SK-N-MC (cell line): ENCODE data around the gene FANCC.

ENCODE experiments used
- DNase-seq: peaks from one replicate; pipeline ENCODE4 v3.0.0-alpha.2; 2011; ENCODE audit warnings: low read depth, low spot score
- H3K27ac ChIP-seq: fragments of 200-600 bp; sonication (generic); 2 replicates; pipeline ENCODE4 v1.5.1; 2016; ENCODE audit warnings: mixed run types
- H3K36me3 ChIP-seq: fragments of 200-600 bp; sonication (generic); 2 replicates; pipeline ENCODE4 v1.6.1; 2017; ENCODE audit warnings: antibody characterized with exemption, low read length, mixed read lengths; ENCODE audit not compliant: insufficient read depth
- H3K4me3 ChIP-seq: fragments of 200-600 bp; sonication (generic); 2 replicates; pipeline ENCODE4 v1.5.1; 2016
- H3K9ac ChIP-seq: fragments of 200-600 bp; sonication (generic); 2 replicates; pipeline ENCODE4 v1.8.0; 2017; ENCODE audit warnings: mixed run types, mixed read lengths; ENCODE audit not compliant: insufficient read length
- H3K9me3 ChIP-seq: fragments of 200-600 bp; sonication (generic); 2 replicates; pipeline ENCODE4 v1.6.1; 2017; ENCODE audit warnings: low read depth, mild to moderate bottlenecking, antibody characterized with exemption, low read length, moderate library complexity, mixed read lengths
- EZH2 ChIP-seq: fragments of 200-600 bp; sonication (generic); IDR thresholded peaks from one replicate; pipeline ENCODE4 v1.6.1; 2017; ENCODE audit warnings: antibody characterized with exemption
- FOXP2 ChIP-seq: optimal IDR thresholded peaks from 2 replicates; pipeline ENCODE3; 2011; ENCODE audit warnings: mild to moderate bottlenecking, moderate library complexity; ENCODE audit not compliant: insufficient read depth; ENCODE audit errors: extremely low read length, control extremely low read depth
- POLR2AphosphoS5 ChIP-seq: IDR thresholded peaks from 2 replicates; pipeline ENCODE4 v1.6.1; 2012; ENCODE audit warnings: mild to moderate bottlenecking, low read depth, low read length, borderline replicate concordance

FANCC gene

DNA sequence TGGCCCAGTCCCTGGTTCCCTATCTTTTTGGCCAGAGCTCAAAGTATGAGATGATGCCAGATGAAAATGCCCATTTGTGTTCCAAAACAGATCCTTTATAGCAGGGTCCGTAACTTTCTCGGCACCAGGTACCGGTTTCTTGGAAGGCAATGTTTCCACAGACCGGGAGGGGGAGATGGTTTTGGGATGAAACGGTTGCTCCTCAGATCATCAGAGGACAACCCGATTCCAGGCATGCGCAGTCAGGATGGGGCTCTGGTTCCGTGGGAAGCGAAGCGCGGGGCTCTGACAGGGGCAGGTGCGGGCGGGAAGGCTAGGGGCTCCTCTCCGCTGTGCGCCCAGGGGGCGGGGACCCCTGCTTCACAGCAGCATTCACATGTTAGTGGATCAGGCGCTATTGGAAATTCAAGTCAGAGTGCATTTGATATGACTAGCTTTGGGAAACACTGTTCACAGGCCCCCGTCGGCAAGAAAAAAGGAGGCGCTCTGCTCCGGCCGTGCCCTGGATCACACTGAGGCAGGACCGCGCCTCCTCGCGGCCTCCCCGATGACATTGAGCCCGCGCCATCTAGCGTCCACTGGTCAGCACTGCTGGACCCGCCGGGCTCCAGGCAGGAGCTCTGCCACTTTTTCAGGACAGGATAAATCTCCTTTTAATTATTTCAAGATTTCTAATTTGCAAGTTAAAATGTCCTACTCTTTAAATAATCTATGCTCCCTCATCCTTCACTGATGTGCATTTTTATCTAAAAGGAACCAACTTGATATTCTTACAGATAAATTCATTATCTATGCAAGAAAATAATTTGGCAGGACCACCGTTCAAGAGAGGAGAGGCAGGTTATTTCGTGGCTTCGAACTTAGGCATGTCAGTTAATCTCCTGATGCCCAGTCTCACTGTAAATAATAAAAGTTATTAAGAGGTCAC is 190.0 kb downstream of the FANCC start:
- no peak for DNase-seq
- H3K36me3 ChIP-seq: no peaks in the 10 kb centered on the region
- TF ChIP-seq EZH2 (no peak), FOXP2 (no peak), POLR2AphosphoS5 (no peak)
- no peak overlapping the region for H3K27ac ChIP-seq
- no peak overlapping the region for H3K9ac ChIP-seq
- H3K4me3 ChIP-seq: no peak overlapping the region
- H3K9me3 ChIP-seq: no peaks in the 10 kb centered on the region

DNA sequence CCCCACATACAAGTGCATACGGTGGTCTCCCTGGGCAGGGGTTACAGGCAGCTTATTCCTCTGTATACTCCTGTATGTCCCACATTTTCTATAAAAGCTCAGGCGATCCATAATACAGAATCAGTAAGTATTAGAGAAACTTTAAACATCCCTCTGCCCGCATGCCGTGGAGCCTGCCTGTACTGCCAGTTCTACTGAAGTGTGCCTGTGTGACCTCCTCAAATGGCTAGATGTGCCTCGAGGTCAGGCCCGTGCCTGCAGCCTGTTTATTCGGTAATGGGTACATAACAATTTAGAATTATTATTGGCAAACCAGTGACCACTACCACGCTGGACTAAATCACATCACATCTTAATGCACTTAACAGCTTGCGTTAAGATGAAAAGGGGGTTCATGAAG is 190.8 kb downstream of the FANCC start:
- no peak overlapping the region for H3K27ac ChIP-seq
- no peaks in the 10 kb centered on the region for H3K9me3 ChIP-seq
- TF ChIP-seq EZH2 (no peak), POLR2AphosphoS5 (no peak), FOXP2 (no peak)
- H3K4me3 ChIP-seq: no peak overlapping the region
- no peaks in the 10 kb centered on the region for H3K36me3 ChIP-seq
- DNase-seq: no peak
- H3K9ac ChIP-seq: no peak overlapping the region

GRCh38 chr9:95125652-95126051 is 191.9 kb downstream of the FANCC start:
- Histone ChIP-seq H3K9me3 (no peaks in the 10 kb centered on the region), H3K9ac (no peak overlapping the region), H3K4me3 (no peak overlapping the region), H3K36me3 (no peaks in the 10 kb centered on the region), H3K27ac (no peak overlapping the region)
- DNase-seq: no peak
- TF ChIP-seq FOXP2: no peak
- TF ChIP-seq POLR2AphosphoS5: no peak
- TF ChIP-seq EZH2: no peak

DNA sequence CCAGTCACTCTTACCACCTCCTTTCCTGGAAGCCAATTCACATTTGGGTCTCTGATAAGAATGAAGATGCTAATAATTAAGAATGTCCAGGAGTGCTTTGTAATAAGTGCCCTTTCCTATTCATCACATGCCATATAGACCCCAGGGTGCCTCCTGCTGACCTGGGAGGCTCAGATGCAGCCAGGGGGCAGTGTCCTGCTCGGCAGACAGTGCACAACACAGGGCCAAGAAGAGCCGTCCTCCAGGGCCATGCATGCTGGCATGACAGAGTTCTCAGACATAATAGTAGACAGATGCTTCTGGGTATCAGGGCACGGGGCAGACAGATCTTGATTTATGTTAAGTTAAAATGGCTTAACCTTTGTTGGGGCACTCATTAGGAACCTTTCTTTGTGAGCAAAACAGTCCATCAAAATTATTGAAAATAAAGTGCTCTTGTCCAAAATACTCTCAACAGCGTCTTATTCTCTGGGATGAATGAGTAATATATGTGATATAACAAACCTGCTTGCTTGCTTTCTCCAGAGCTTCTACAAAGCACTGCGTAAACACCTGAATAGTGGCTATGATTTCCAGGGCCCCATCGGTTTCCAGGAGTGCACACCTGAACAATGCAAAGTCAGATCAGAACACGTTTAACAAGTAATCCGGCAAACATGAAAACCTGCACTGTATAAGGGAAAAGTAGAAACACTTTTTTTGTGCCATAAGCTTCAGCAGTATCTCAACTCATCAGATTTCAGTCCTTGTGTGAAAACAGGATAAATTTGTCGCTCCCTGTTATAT is 192.7 kb downstream of the FANCC start:
- H3K36me3 ChIP-seq: no peaks in the 10 kb centered on the region
- no peak for DNase-seq
- TF ChIP-seq EZH2: no peak
- no peak for TF ChIP-seq FOXP2
- no peak for TF ChIP-seq POLR2AphosphoS5
- no peak overlapping the region for H3K4me3 ChIP-seq
- H3K9ac ChIP-seq: no peak overlapping the region
- no peak overlapping the region for H3K27ac ChIP-seq
- no peaks in the 10 kb centered on the region for H3K9me3 ChIP-seq

GRCh38 chr9:95120781-95121370 is 196.6 kb downstream of the FANCC start:
- Histone ChIP-seq H3K27ac (no peak overlapping the region), H3K9ac (no peak overlapping the region), H3K4me3 (no peak overlapping the region), H3K9me3 (no peaks in the 10 kb centered on the region), H3K36me3 (no peaks in the 10 kb centered on the region)
- TF ChIP-seq POLR2AphosphoS5: no peak
- TF ChIP-seq EZH2: no peak
- no peak for TF ChIP-seq FOXP2
- no peak for DNase-seq

- Histone ChIP-seq H3K9me3 (no peaks in the 10 kb centered on the region), H3K27ac (no peak overlapping the region), H3K36me3 (no peaks in the 10 kb centered on the region), H3K9ac (no peak overlapping the region), H3K4me3 (no peak overlapping the region)
- no peak for DNase-seq
- TF ChIP-seq FOXP2 (no peak), POLR2AphosphoS5 (no peak), EZH2 (no peak)
These were observed 198.9 kb downstream of the FANCC start for GRCh38 chr9:95118596-95118995.

DNA sequence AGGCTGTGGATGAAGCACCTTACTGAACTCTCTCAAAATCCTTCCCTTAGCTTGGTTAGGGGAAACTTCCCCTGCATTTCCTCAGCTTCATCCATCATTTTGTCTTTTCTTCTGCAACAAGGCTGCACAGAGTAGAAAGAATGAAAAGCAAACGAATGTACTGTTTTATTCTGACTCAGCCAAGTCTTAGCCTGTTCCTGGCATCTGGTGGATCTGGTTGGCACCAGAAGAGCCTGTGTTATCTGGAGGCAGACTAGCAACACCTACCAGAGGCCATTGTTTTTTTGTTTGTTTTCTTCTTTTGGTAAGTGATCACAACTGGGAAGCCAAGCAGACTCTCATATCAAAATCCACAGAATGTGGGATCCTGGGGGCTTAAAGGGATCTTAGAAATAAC is 200.7 kb downstream of the FANCC start:
- no peak for TF ChIP-seq FOXP2
- no peak for TF ChIP-seq POLR2AphosphoS5
- no peak for TF ChIP-seq EZH2
- DNase-seq: no peak
- no peak overlapping the region for H3K4me3 ChIP-seq
- H3K27ac ChIP-seq: no peak overlapping the region
- H3K9me3 ChIP-seq: no peaks in the 10 kb centered on the region
- no peak overlapping the region for H3K9ac ChIP-seq
- H3K36me3 ChIP-seq: no peaks in the 10 kb centered on the region; the same call in 1 of the 2 replicates
